ENCODE data around the gene TBC1D5. TPM values are rescaled to one million over a fixed set of nuclear protein-coding genes. Genes with fewer than 3 reads are reported as not detected.

Gene TBC1D5
- total RNA-seq, 1 donor from 2014 or later, result 108 TPM

DNA sequence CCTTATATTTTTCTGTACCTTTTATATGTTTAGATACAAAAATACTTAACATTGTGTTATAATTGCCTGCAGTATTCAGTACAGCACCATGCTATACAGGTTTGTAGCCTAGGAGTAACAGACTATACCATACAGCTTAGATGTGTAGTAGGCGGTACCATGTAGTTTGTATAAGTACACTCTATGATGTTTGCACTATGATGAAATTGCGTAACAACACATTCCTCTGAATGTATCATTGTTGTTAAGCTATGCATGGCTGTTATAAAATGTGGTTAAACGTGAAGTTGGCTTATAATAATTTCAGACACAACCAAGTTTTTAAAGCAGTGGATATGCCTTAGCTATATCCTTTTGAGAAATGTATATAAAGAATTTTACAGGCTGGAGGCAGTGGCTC is 529.3 kb downstream of the TBC1D5 start:
- Histone ChIP-seq H3K4me3 (no peak overlapping the region), H3K79me2 (ENCODE audit: low read depth) (no peaks in the 10 kb centered on the region), H4K20me1 (ENCODE audit: low read depth) (no peaks in the 10 kb centered on the region), H3K4me1 (no peaks in the 10 kb centered on the region), H3K36me3 (no peaks in the 10 kb centered on the region), H3K27ac (no peak overlapping the region), H3K4me2 (no peak overlapping the region), H2AFZ (replicated peaks) (no peak overlapping the region), H3K9me3 (ENCODE audit: low read depth) (no peaks in the 10 kb centered on the region), H3K27me3 (no peaks in the 10 kb centered on the region), H3K9ac (no peak overlapping the region), H3F3A (ENCODE audit: low read depth) (no peaks in the 10 kb centered on the region)
- Mint-ChIP-seq H3K27me3 (ENCODE audit: insufficient read depth, low read depth) (no peaks in the 10 kb centered on the region), H3K9me3 (no peaks in the 10 kb centered on the region), H3K4me1 (no peaks in the 10 kb centered on the region), H3K36me3 (no peaks in the 10 kb centered on the region), H3K27ac (no peak overlapping the region), H3K4me3 (no peak overlapping the region)
- TF ChIP-seq EZH2phosphoT487 (IDR thresholded peaks at IDR 0.05) (no peak), EZH2 (IDR thresholded peaks at IDR 0.05) (no peak), CTCF (IDR thresholded peaks at IDR 0.05) (no peak)
- no peak for DNase-seq (ENCODE audit: low spot score)

- H3K36me3 ChIP-seq, result no peaks in the 10 kb centered on the region
- no peaks in the 10 kb centered on the region for H3K4me1 ChIP-seq
- H4K20me1 ChIP-seq (ENCODE audit: low read depth), result no peaks in the 10 kb centered on the region
- no peaks in the 10 kb centered on the region for H3K27me3 Mint-ChIP-seq (ENCODE audit: insufficient read depth, low read depth)
- H3K4me3 Mint-ChIP-seq, result no peak overlapping the region
- H3F3A ChIP-seq (ENCODE audit: low read depth), result no peaks in the 10 kb centered on the region
- H2AFZ ChIP-seq (replicated peaks), result no peak overlapping the region
- H3K9ac ChIP-seq, result no peak overlapping the region
- H3K79me2 ChIP-seq (ENCODE audit: low read depth), result no peaks in the 10 kb centered on the region
- no peaks in the 10 kb centered on the region for H3K27me3 ChIP-seq
- peaks cover 9% of the 10 kb centered on the region for H3K36me3 Mint-ChIP-seq
- peaks cover 2% of the 10 kb centered on the region for H3K9me3 Mint-ChIP-seq
- no peaks in the 10 kb centered on the region for H3K9me3 ChIP-seq (ENCODE audit: low read depth)
- no peak for DNase-seq (ENCODE audit: low spot score)
- no peaks in the 10 kb centered on the region for H3K4me1 Mint-ChIP-seq
- TF ChIP-seq CTCF (IDR thresholded peaks at IDR 0.05), result no peak
- no peak for TF ChIP-seq EZH2phosphoT487 (IDR thresholded peaks at IDR 0.05)
- TF ChIP-seq EZH2 (IDR thresholded peaks at IDR 0.05), result no peak
- H3K4me2 ChIP-seq, result no peak overlapping the region
- no peak overlapping the region for H3K4me3 ChIP-seq
- no peak overlapping the region for H3K27ac Mint-ChIP-seq
- H3K27ac ChIP-seq, result no peak overlapping the region
Observed at GRCh38 chr3:17207979-17208378, 534.5 kb downstream of the TBC1D5 start.

- H3K27ac ChIP-seq, result no peak overlapping the region
- H3K4me2 ChIP-seq, result no peak overlapping the region
- H3K36me3 ChIP-seq, result no peaks in the 10 kb centered on the region
- Mint-ChIP-seq H3K36me3 (peaks cover 13% of the 10 kb centered on the region), H3K4me1 (no peaks in the 10 kb centered on the region), H3K27me3 (ENCODE audit: insufficient read depth, low read depth) (no peaks in the 10 kb centered on the region), H3K27ac (no peak overlapping the region), H3K4me3 (no peak overlapping the region), H3K9me3 (peaks cover 5% of the 10 kb centered on the region)
- no peak for DNase-seq (ENCODE audit: low spot score)
- H3K4me3 ChIP-seq, result no peak overlapping the region
- TF ChIP-seq EZH2phosphoT487 (IDR thresholded peaks at IDR 0.05) (no peak), EZH2 (IDR thresholded peaks at IDR 0.05) (no peak)
- no peaks in the 10 kb centered on the region for H3K4me1 ChIP-seq
- no peaks in the 10 kb centered on the region for H3K79me2 ChIP-seq (ENCODE audit: low read depth)
- no peak overlapping the region for H2AFZ ChIP-seq (replicated peaks)
- no peak overlapping the region for H3K9ac ChIP-seq
- no peaks in the 10 kb centered on the region for H3K27me3 ChIP-seq
- H3K9me3 ChIP-seq (ENCODE audit: low read depth), result no peaks in the 10 kb centered on the region
- no peaks in the 10 kb centered on the region for H3F3A ChIP-seq (ENCODE audit: low read depth)
- no peaks in the 10 kb centered on the region for H4K20me1 ChIP-seq (ENCODE audit: low read depth)
Observed at GRCh38 chr3:17207019-17207418, 535.4 kb downstream of the TBC1D5 start.

DNA sequence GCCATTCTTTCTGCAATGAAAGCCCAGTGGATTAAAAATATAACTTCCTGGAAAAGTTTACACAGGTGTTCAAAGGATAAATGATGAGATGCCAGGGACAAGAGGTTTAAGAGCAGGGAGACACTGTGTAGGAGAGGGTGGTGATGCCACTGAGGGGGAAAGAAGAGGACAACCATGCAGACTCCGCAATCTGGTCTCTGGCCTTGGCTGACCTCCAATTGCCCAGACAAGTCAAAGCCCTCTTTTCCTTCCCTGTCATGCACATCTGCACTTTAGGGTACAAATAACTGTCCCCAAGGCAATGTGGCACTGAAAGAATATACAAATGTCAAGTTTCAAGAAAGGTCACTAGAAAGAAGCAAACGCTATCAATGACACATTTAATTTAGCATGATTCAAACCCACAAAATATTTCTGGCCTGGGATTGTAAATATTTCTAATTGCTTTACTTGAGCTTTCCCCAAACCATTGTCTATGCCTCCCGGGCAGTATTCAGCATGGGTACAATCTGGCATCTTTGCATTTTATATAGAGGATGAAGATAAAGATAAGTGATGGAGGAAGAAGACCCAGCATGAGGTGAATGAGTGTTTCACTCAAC is 538.3 kb downstream of the TBC1D5 start:
- H3K4me1 Mint-ChIP-seq, result no peaks in the 10 kb centered on the region
- no peak overlapping the region for H3K27ac Mint-ChIP-seq
- peaks cover 18% of the 10 kb centered on the region for H3K36me3 Mint-ChIP-seq
- no peaks in the 10 kb centered on the region for H3K27me3 ChIP-seq
- H3K9me3 ChIP-seq (ENCODE audit: low read depth), result no peaks in the 10 kb centered on the region
- no peaks in the 10 kb centered on the region for H4K20me1 ChIP-seq (ENCODE audit: low read depth)
- peaks cover 9% of the 10 kb centered on the region for H3K9me3 Mint-ChIP-seq
- H3K4me1 ChIP-seq, result no peaks in the 10 kb centered on the region
- H3F3A ChIP-seq (ENCODE audit: low read depth), result no peaks in the 10 kb centered on the region
- no peak overlapping the region for H2AFZ ChIP-seq (replicated peaks)
- TF ChIP-seq EZH2phosphoT487 (IDR thresholded peaks at IDR 0.05), result no peak
- TF ChIP-seq CTCF (IDR thresholded peaks at IDR 0.05), result no peak
- no peak for TF ChIP-seq EZH2 (IDR thresholded peaks at IDR 0.05)
- no peaks in the 10 kb centered on the region for H3K27me3 Mint-ChIP-seq (ENCODE audit: insufficient read depth, low read depth)
- DNase-seq (ENCODE audit: low spot score), result no peak
- no peak overlapping the region for H3K4me3 ChIP-seq
- H3K4me3 Mint-ChIP-seq, result no peak overlapping the region
- H3K4me2 ChIP-seq, result no peak overlapping the region
- no peaks in the 10 kb centered on the region for H3K36me3 ChIP-seq
- H3K79me2 ChIP-seq (ENCODE audit: low read depth), result no peaks in the 10 kb centered on the region
- no peak overlapping the region for H3K27ac ChIP-seq
- H3K9ac ChIP-seq, result no peak overlapping the region

All from neural progenitor cell (in vitro differentiated cells).